ENCODE measurements around the gene CCDC92. TPM values are rescaled to one million over a fixed set of nuclear protein-coding genes. Genes with fewer than 3 reads are reported as not detected.

CCDC92 gene
- total RNA-seq, result 9.9 TPM

DNA sequence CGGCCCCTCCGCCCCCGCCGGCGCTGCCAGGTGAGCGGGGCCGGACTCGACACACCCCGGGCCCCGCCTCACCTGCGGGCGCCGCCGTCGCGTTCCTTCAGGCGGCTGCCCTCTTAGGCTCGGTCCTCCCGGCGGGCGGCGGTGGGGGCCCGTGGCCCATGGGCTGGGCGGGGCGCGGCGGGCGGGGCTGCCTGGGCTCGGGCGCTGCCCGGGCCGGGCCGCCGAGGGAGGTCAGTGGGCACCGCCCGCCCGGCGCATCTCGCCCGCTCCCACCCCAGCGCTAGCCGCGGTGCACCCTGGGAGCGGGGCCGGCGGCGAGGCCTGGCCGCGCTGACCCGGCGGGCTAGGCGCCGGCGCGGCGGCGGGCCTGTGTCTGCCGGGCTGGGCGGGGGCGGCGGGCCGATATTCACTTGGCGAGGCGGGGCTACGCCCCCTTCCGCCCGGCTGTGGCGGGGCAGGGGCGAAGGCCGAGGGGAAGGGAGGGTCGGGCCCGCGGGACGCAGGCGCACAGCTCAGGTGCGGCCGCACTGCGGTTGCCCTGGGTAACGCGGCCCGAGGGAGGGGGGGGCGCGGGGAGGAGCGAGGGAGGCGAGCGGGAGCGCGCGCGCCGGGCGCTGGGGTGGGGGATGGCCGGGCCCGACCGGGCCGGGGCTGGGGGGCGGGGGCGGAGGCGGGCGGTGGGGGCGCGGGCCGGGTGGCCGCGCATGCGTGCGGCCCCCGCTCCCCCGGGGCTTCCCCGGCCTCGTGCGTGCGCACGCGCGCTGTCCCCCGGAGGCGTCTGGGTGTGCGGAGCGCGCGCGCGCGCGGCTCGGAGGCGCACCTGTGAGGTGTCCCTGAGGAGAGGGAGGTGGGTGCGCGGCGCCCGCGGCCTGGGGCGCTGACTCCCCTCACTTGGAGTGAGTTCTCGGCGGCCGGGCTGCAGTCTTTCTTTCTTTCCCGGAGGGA is at the start of gene CCDC92, which contains the start of gene ZNF664:
Gene CCDC92 (minus strand): TSS at position 375 of the 945 bp plus-strand sequence. CDS start 28,526 bp downstream, outside the sequence.
Gene ZNF664 (plus strand): TSS at position 759 of the 945 bp plus-strand sequence. CDS start 38,930 bp downstream, outside the sequence.
- ATAC-seq, result peak; percentile 94

DNA sequence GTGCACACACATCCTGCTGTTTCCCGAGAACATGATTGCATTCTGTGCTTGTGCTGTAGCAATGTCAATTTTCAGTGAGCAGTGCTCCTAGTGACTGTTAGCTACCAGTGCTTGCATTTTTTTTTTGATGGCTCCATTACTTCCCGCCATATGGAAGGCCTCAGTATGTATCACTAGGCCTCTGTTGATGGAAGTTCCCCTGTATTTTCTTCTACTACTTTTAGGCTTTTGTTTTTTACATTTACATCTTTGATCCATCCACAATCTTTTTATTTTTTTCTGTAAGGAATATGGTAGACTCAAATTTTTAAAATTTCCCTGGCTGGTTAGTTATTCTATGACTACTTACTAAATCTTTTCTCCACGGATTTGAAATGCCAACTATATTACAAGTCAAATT is 49.5 kb upstream of the CCDC92 start:
- ATAC-seq, result no peak

- ATAC-seq, result no peak
Measured at GRCh38 chr12:124021007-124021406, 48.4 kb upstream of the CCDC92 start.

- no peak for ATAC-seq
Measured at GRCh38 chr12:124020514-124020949, 47.9 kb upstream of the CCDC92 start.

GRCh38 chr12:124019115-124019514 is 46.5 kb upstream of the CCDC92 start:
- ATAC-seq, result no peak

DNA sequence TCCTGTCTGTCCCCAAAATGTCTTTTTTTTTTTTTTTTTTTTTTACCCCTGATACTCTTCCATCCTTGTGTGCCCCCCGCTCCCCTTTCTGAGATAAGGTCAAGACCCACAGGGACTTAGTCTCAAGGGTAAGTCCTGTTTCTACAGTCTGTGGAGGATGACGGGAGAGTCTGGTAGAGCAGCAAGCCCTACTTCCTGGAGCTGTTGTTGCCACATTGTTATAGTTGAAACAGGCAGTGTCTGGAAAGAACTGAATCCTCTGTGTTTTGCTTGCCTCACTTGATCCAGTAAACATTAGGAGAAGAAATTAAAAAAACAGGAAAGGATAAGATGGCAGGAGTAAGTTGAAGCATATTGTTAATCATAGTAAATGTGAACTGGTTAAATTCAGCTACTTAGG is 45.9 kb upstream of the CCDC92 start:
- no peak for ATAC-seq

GRCh38 chr12:124017064-124017463 is 44.4 kb upstream of the CCDC92 start:
- ATAC-seq, result no peak

GRCh38 chr12:124015494-124016461 is 43.1 kb upstream of the CCDC92 start:
- no peak for ATAC-seq

- no peak for ATAC-seq
Measured at GRCh38 chr12:124013073-124013472, 40.4 kb upstream of the CCDC92 start.

DNA sequence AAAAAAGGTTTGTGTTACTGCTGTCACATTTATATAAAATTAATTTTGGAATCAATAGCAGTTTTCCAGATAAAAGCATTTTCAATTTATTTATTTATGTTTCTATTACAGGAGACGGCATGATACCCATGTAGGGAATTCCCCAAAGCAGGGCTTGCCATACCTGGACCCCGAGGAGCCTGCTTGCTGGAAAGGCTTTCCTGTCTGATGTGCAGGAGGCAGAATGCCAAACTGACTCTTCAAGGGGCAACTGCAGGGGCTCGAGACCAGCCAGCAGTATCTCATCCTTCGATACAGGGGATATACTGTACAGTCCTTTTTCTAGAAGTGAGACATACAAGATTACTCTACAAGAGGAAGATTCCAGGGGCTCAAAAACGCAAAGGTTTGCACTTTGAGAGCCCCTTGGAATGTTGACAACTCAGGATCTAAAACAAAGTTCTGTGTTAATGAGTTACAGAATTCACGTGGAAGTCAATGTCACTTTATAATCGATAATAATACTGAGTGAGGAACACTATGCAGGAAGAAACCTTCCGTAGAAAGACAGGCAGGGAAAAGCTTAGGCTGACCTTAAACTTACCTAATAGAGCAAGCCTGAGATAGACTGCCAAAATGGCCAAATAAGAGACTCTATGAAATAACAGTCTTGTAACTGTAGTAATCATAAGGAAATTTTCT is 38.9 kb upstream of the CCDC92 start:
- ATAC-seq, result no peak

DNA sequence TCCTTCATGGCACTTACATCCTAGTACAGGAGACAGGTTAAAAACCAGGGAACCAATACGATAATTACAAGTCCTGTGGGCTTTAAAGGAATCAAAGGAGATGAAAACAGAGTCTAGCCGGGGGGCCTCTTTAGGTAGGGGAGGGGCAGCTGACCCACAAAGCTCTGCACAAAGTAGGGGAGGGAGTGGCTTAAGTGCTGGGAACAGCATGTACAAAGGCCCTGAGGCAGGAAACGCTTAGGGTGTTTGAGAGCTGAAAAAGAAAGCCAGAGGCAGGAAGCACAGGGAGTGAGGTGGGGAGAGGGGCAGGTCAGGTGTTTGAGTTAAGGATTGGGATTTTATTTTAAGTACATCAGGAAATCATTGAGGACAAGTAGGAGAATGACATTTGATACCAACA is 38.1 kb upstream of the CCDC92 start:
- ATAC-seq, result no peak

DNA sequence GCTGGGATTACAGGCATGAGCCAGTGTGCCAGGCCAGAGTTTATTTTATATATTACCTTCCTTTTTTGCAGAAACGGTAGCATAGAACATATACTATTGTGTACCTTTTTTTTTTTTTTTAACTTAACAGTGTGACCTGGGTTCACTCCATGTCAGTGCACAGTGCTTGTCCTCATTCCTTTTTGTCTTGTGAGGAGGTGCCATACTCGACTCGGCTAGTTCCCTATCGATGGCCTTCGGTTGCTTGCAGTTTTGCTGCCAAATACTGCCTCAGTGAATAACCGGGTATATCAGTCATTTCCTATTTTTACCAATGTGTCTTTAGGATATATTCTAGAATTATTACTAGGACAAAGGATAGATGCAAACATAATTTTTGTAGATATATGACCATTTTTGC is 37.1 kb upstream of the CCDC92 start:
- ATAC-seq, result no peak

- ATAC-seq, result no peak
Measured at GRCh38 chr12:124008595-124008994, 36.0 kb upstream of the CCDC92 start.

DNA sequence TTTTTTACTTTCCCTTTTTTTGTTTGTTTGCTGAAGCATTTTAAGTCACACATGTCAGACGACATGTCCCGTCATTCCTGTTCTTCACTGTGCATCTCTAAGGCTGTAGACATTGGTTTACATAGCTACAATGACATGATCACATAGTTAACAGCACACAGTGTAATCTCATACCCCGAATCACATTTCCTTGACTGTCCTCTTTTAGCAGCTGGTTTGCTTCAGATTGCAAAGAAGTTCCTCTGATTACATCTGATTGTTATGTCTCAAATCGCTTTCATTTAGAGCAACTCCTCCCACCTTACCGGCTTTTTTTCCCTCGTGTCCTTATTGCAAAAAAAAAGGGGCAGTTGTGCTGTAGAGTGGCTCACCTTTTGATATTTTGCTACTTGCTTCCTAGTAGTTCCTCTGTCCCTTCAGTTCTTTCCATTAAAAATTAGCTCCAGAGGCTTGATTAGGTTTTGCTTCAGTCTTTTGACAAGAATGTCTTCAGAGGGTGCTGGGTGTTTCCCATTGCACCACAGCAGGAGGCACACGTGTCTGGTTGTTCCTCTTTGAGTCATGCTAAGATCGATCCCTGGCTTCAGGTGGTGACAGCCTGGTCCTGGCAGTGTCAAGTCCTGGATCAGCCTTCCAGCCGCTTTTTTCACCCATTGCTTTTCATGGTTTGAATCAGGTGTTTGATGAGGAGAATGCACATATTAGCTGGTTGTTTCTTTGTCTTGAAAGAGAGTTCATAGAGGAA is 35.4 kb upstream of the CCDC92 start:
- ATAC-seq, result peak; percentile 63

DNA sequence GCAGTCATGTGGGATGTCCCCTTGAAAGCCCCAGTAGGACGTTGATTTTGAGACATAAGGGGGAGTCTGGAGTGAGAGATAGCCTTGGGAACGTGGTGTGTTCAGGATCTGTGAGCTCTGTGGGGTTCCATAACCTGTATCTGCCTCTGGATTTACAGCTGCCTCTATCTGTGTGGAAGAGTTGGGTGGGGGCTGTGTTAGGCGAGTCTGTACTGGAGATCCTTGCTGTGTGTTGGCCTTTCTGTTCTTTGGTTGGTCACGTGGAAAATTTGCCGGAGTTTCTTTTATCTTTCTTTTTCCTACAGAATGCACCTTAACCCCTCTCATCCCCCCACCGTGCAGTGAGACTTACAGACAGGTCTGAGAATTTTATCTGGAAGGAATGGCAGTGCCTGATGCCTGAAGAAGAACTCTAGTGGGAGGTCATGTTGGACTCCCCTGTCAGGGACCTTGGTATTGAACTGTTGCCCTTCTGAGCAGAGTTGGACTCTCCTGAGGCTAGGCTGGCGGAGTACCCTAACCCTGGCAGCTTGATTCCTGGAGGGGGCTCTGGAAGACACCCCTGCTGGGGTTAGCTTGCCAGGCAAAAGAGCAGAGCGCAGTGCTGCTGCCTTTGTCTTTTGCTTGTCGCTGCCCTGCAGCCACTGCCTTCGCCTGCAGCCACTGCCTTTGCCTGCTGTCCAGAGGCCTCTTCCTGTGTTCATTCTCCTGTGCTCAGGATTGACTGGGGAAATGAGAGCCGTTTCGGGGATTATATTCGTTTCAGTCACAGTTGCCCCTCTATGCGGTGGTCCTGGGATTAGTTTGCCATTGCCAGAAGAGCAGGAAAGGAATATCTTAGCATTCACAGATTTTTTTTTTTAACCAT is 34.4 kb upstream of the CCDC92 start:
- no peak for ATAC-seq

DNA sequence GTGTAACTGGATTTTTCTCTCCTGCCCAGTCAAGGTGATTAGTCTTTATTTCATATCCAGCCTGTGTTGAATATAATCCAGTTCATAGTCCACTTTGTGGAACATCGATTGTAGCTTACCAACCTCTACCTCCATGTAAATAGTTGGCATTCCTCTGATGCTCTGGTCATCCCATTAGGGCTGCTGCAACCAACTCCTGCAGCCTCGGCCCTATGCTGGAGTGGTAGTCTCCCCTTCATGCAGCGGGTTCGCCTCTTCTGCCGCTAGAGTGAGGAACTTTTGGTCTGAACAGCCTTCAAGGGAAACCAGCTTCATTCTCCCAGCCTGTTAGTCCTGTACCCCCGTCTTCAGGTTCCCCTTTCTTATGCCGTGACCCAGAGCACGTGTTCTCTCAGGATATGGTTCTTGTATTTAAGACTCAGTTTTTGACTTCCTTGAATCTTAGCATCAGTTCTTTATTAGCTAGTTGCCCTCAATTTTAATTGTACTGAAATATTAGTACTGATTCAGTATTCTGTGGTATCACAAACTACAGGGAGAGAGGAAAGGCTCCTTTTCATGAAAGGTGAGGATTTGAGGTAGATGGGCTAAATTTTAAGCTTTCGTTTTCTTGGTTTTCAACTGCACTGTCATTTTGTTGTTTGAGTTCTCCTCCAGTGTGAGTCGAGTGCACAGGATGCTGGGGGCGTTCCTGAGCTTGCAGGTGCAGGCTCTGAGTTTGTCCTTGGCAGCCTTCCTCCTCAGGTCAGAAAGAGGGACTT is 33.6 kb upstream of the CCDC92 start:
- ATAC-seq, result no peak

GRCh38 chr12:124004233-124004875 is 31.7 kb upstream of the CCDC92 start:
- no peak for ATAC-seq

- ATAC-seq, result peak; percentile 38
Measured at GRCh38 chr12:124002654-124003053, 30.0 kb upstream of the CCDC92 start.

DNA sequence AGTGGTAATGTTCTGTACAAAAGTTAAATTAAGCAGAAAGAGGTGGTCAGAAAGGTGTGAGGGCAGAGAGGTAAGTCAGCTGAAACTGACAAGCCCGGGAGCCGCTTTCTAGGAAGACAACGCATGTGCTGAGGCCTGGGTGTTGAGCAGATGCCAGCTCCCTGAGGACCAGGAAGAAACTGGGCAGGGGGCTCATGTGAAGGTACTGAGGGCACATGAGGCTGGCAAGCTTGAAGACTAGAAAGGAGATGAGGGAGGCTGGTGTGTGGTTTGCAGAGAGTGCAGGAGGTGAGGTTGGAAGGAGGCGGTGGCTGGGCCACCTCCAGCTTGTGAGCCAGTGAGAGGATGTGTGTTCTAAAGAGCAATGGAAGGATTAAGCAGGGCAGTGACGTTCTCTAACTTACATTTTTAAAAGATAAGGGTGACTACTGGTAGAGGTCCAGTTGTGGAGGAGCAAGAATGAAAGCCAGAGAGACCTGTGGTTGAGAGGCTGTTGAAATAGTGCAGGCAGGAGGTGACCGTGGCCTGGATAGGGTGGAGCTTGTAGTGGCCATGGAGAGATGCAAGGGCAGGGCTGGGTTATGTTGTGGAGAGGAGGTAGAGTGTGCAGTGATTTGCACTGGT is 29.5 kb upstream of the CCDC92 start:
- peak; percentile 28 for ATAC-seq
